HEK293 (cell line): ENCODE measurements around the gene MRPS18A.

Experiments used
- CTCF ChIP-seq: fragments of 450-650 bp; formaldehyde crosslinking; IDR thresholded peaks from 2 replicates; pipeline ENCODE4 v1.5.1; 2016; ENCODE audit warnings: missing biosample characterization, missing genetic modification characterization
- GLIS2 ChIP-seq: fragments of 450-650 bp; formaldehyde crosslinking; IDR thresholded peaks from 2 replicates; pipeline ENCODE4 v1.5.1; 2016; ENCODE audit warnings: missing biosample characterization, missing genetic modification characterization
- KLF16 ChIP-seq: fragments of 450-650 bp; formaldehyde crosslinking; IDR thresholded peaks from 2 replicates; pipeline ENCODE4 v1.5.1; 2017; ENCODE audit warnings: missing biosample characterization, missing genetic modification characterization
- REST ChIP-seq: fragments of 450-650 bp; formaldehyde crosslinking; IDR thresholded peaks from 2 replicates; pipeline ENCODE4 v1.5.1; 2016; ENCODE audit warnings: missing biosample characterization, missing genetic modification characterization
- ZBTB26 ChIP-seq: fragments of 450-650 bp; formaldehyde crosslinking; optimal IDR thresholded peaks from 2 replicates; pipeline ENCODE3; 2016; ENCODE audit warnings: missing biosample characterization, mild to moderate bottlenecking, missing genetic modification characterization
- ZFHX2 ChIP-seq: fragments of 450-650 bp; formaldehyde crosslinking; conservative IDR thresholded peaks from 2 replicates; pipeline ENCODE4 v1.5.1; 2016; ENCODE audit warnings: missing biosample characterization, missing genetic modification characterization
- ZNF274 ChIP-seq, 2 experiments: fragments of 200-500 bp in 1 of 2; fragments of 450-650 bp in 1 of 2; sonication (Bioruptor generic) in 1 of 2; formaldehyde crosslinking in 1 of 2; IDR thresholded peaks; 2 replicates each; pipeline versions ENCODE4 v1.5.1 to v1.6.1; 2014 to 2016; ENCODE audit warnings: borderline replicate concordance in 1 of 2, inconsistent platforms in 1 of 2, low read length in 1 of 2, missing biosample characterization in 1 of 2, missing genetic modification characterization in 1 of 2
- ZNF292 ChIP-seq: fragments of 450-650 bp; formaldehyde crosslinking; IDR thresholded peaks from 2 replicates; pipeline ENCODE4 v1.5.1; 2016; ENCODE audit warnings: low read depth, missing biosample characterization, missing genetic modification characterization, borderline replicate concordance
- ZNF324 ChIP-seq: fragments of 450-650 bp; formaldehyde crosslinking; IDR thresholded peaks from 2 replicates; pipeline ENCODE4 v1.5.1; 2016; ENCODE audit warnings: missing biosample characterization, missing genetic modification characterization
- ZNF585B ChIP-seq: fragments of 450-650 bp; formaldehyde crosslinking; IDR thresholded peaks from 2 replicates; pipeline ENCODE4 v1.5.1; 2016; ENCODE audit warnings: missing biosample characterization, missing genetic modification characterization

DNA sequence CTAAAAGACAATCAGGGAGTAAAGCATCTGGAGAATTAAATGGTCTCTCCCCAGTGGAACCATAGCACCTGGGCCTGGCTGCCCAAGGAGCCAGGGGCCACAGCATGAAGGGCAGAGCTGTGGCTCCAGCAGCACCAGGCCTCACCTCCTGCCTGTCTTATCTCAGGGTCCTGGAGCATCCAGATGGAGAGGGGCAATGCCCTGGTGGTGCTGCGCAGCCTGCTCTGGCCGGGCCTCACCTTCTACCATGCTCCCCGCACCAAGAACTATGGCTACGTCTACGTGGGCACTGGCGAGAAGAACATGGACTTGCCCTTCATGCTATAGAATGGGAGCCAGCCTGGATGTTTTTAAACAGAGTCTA, 17.0 kb downstream of the MRPS18A start:
- TF ChIP-seq ZNF324 (tag by site-specific recombination): no peak
- no peak for TF ChIP-seq KLF16
- TF ChIP-seq ZBTB26 (tag by site-specific recombination): no peak
- TF ChIP-seq CTCF (tag by site-specific recombination): no peak
- TF ChIP-seq REST: no peak
- no peak for TF ChIP-seq ZFHX2 (tag by site-specific recombination)
- no peak for TF ChIP-seq GLIS2 (tag by site-specific recombination)
- TF ChIP-seq ZNF292 (tag by site-specific recombination): no peak
- TF ChIP-seq ZNF274 (IDR thresholded peaks at IDR 0.05; ENCODE audit: low read length): no peak
- no peak for TF ChIP-seq ZNF274 (tag by site-specific recombination; IDR thresholded peaks at IDR 0.05; ENCODE audit: borderline replicate concordance)
- TF ChIP-seq ZNF585B (tag by site-specific recombination): no peak
